Keratinocyte (primary cell): ENCODE measurements around the gene VCAN. TPM values are rescaled to one million over a fixed set of nuclear protein-coding genes. Genes with fewer than 3 reads are reported as not detected.

Experiments used
- DNase-seq: peaks from one replicate; pipeline ENCODE4 v3.0.0-alpha.2; 2011; ENCODE audit warnings: low read depth, missing footprints, low spot score
- FAIRE-seq: peaks from 2 replicates; lab custom pipeline; 2011; peaks lifted over from hg19 to GRCh38; lab: Jason Lieb, UNC
- H2AFZ ChIP-seq: 2 replicates; pipeline ENCODE4 v1.6.0; 2012; ENCODE audit warnings: low read length, control low read depth, inconsistent platforms; ENCODE audit not compliant: control insufficient read depth
- H3K27ac ChIP-seq: 2 replicates; pipeline ENCODE4 v1.5.1; 2011; ENCODE audit warnings: low read length; ENCODE audit not compliant: control insufficient read depth, insufficient read depth
- H3K27me3 ChIP-seq: 3 replicates; pipeline ENCODE4 v1.6.0; 2011; ENCODE audit warnings: low read length; ENCODE audit not compliant: control insufficient read depth, insufficient read depth; ENCODE audit errors: extremely low read depth
- H3K36me3 ChIP-seq, 2 experiments: 2 replicates in 1 of 2; 3 replicates in 1 of 2; pipeline ENCODE4 v1.5.1; 2011; ENCODE audit warnings: low read length in 2 of 2, mild to moderate bottlenecking in 1 of 2; ENCODE audit not compliant: control insufficient read depth in 2 of 2, insufficient read depth in 2 of 2; ENCODE audit errors: extremely low read depth in 1 of 2
- H3K4me1 ChIP-seq: 3 replicates; pipeline ENCODE4 v1.5.1; 2011; ENCODE audit warnings: low read length; ENCODE audit not compliant: control insufficient read depth, insufficient read depth; ENCODE audit errors: extremely low read depth
- H3K4me2 ChIP-seq: 3 replicates; pipeline ENCODE4 v1.6.0; 2011; ENCODE audit warnings: low read depth, low read length; ENCODE audit not compliant: control insufficient read depth, insufficient read depth; ENCODE audit errors: extremely low read depth
- H3K4me3 ChIP-seq, 3 experiments: fragments of 200-600 bp in 1 of 3; sonication (generic) in 1 of 3; 2 replicates in 2 of 3; 3 replicates in 1 of 3; pipeline ENCODE4 v1.5.1; 2011 to 2016; ENCODE audit warnings: low read length in 3 of 3, mild to moderate bottlenecking in 3 of 3, control low read depth in 2 of 3, inconsistent platforms in 1 of 3, low read depth in 1 of 3, mixed read lengths in 1 of 3, mixed run types in 1 of 3, moderate library complexity in 1 of 3; ENCODE audit not compliant: control insufficient read depth in 2 of 3, insufficient read depth in 2 of 3; ENCODE audit errors: extremely low read depth in 1 of 3
- H3K79me2 ChIP-seq: 2 replicates; pipeline ENCODE4 v1.6.0; 2012; ENCODE audit warnings: low read length; ENCODE audit not compliant: control insufficient read depth, insufficient read depth
- H3K9ac ChIP-seq: 3 replicates; pipeline ENCODE4 v1.6.0; 2011; ENCODE audit warnings: low read length; ENCODE audit not compliant: control insufficient read depth, insufficient read depth; ENCODE audit errors: extremely low read depth
- H3K9me1 ChIP-seq: 3 replicates; pipeline ENCODE4 v1.6.0; 2011; ENCODE audit warnings: low read length; ENCODE audit not compliant: control insufficient read depth, insufficient read depth; ENCODE audit errors: extremely low read depth
- H3K9me3 ChIP-seq: 2 replicates; pipeline ENCODE4 v1.5.1; 2012; ENCODE audit warnings: low read depth, low read length; ENCODE audit not compliant: control insufficient read depth
- H4K20me1 ChIP-seq: 3 replicates; pipeline ENCODE4 v1.6.0; 2011; ENCODE audit warnings: low read length; ENCODE audit not compliant: control insufficient read depth, insufficient read depth; ENCODE audit errors: extremely low read depth
- CTCF ChIP-seq, 3 experiments: IDR thresholded peaks in 1 of 3; conservative IDR thresholded peaks in 1 of 3; optimal IDR thresholded peaks in 1 of 3; 2 replicates in 2 of 3; 3 replicates in 1 of 3; pipeline versions ENCODE3 to v1.5.1; 2011; ENCODE audit warnings: low read length in 3 of 3, mild to moderate bottlenecking in 3 of 3, moderate library complexity in 2 of 3, control low read depth in 1 of 3, inconsistent platforms in 1 of 3; ENCODE audit not compliant: insufficient read depth in 2 of 3; ENCODE audit errors: extremely low read depth in 1 of 3
- EZH2 ChIP-seq: IDR thresholded peaks from one replicate; pipeline ENCODE4 v1.6.1; 2012; ENCODE audit warnings: inconsistent platforms, mild to moderate bottlenecking, low read length, moderate library complexity
- dilution Hi-C: fragments of 300-500 bp; cut with MboI; formaldehyde crosslinking; loops from one replicate; pipeline ENCODE4 v1.7.0; 2020; ENCODE audit warnings: low sequenced_read_pairs; ENCODE audit not compliant: extremely low pct_ligation_motif_present
- polyA plus RNA-seq, 5 experiments: library from polyadenylated mRNA; depleted of rRNA in 3 of 5; stranded (reverse) in 3 of 5; stranded (forward) in 1 of 5; unstranded in 1 of 5; fragments of >200 nt; gene quantifications; 1 replicate in 1 of 5; 2 replicates in 3 of 5; 3 replicates in 1 of 5; pipeline versions ENCODE4 v1.2.1 to v1.2.3, GENCODE V29; 2011 to 2012; ENCODE audit warnings: missing spikeins in 2 of 5, low read depth in 1 of 5, low replicate concordance in 1 of 5

Gene VCAN
- polyA plus RNA-seq, 1 donor (not counting 4 experiments of a cell fraction or from before 2014, with no cell fraction given): 1.9 TPM

GRCh38 chr5:83493644-83494043, 22.1 kb downstream of the VCAN start:
- no peak for DNase-seq
- Histone ChIP-seq H3K27me3 (no peaks in the 10 kb centered on the region), H4K20me1 (no peaks in the 10 kb centered on the region), H3K79me2 (no peaks in the 10 kb centered on the region), H3K36me3 (no peaks in the 10 kb centered on the region), H3K4me3 (no peak overlapping the region), H2AFZ (no peak overlapping the region), H3K9me1 (no peaks in the 10 kb centered on the region), H3K4me2 (no peak overlapping the region), H3K27ac (no peak overlapping the region), H3K4me1 (no peaks in the 10 kb centered on the region), H3K9ac (no peak overlapping the region), H3K9me3 (no peaks in the 10 kb centered on the region)
- TF ChIP-seq CTCF (optimal IDR thresholded peaks at IDR 0.05 in 1 of 3, IDR thresholded peaks at IDR 0.05 in 1 of 3, conservative IDR thresholded peaks at IDR 0.05 in 1 of 3; ENCODE audit: extremely low read depth in 1 of 3, insufficient read depth in 2 of 3, low read length in 3 of 3) (no peak), EZH2 (no peak)
- no peak for FAIRE-seq
- dilution Hi-C loops: no loop called here

GRCh38 chr5:83494087-83494620, 22.6 kb downstream of the VCAN start:
- H3K4me1 ChIP-seq: no peaks in the 10 kb centered on the region
- no peaks in the 10 kb centered on the region for H3K9me3 ChIP-seq
- H3K27ac ChIP-seq: no peak overlapping the region
- no peaks in the 10 kb centered on the region for H3K27me3 ChIP-seq
- dilution Hi-C loops: no loop called here
- H3K36me3 ChIP-seq: no peaks in the 10 kb centered on the region
- DNase-seq (no peak), FAIRE-seq (no peak)
- no peaks in the 10 kb centered on the region for H3K79me2 ChIP-seq
- H2AFZ ChIP-seq: no peak overlapping the region
- H3K4me2 ChIP-seq: no peak overlapping the region
- no peak overlapping the region for H3K9ac ChIP-seq
- TF ChIP-seq EZH2 (no peak), CTCF (optimal IDR thresholded peaks at IDR 0.05 in 1 of 3, IDR thresholded peaks at IDR 0.05 in 1 of 3, conservative IDR thresholded peaks at IDR 0.05 in 1 of 3; ENCODE audit: extremely low read depth in 1 of 3, insufficient read depth in 2 of 3, low read length in 3 of 3) (no peak)
- no peaks in the 10 kb centered on the region for H3K9me1 ChIP-seq
- no peak overlapping the region for H3K4me3 ChIP-seq
- no peaks in the 10 kb centered on the region for H4K20me1 ChIP-seq
